HG02970 (cell line): Measurements from ENCODE around the gene TEKT2.

Experiments used
- ATAC-seq: cut with Tn5 transposase; IDR thresholded peaks from one replicate; pipeline ENCODE4 v1.9.1; 2021; ENCODE audit warnings: mild to moderate bottlenecking, moderate library complexity, moderate number of reproducible peaks; ENCODE audit not compliant: unreplicated experiment, low FRiP score

TEKT2 gene

DNA sequence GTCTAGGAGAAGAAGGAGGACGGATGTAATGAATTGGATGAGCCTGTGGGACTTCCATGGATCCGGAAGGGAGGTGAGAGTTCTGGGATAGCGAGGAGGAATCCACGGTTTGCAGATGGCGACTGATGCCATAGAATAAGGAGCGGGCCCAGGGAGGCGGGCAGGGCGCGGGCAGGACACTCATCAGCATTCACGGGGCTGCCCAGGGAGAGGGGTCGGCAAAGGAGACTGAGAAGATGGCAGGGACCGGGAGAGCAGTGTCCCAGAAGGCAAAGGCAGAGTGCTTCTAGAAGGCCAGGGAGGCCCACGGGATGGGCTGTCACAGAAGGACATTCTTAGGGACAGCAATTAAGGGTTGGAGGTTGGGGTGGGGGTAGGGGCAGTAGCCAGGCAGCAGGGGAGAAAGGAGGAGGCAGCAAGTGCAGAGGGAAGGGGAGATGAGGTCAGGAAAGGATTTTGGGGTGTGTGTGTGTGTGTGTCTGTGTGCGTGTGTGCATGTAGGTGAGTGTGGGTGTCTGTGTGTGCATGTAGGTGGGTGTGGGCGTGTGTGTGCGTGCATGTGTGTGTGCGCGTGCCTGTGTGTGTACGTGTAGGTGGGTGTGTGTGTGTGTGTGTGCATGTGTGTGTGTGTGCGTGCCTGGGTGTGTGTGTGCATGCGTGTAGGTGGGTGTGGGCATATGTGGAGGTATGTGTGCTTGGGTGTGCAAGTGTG is 42.3 kb downstream of the TEKT2 start:
- no peak for ATAC-seq

DNA sequence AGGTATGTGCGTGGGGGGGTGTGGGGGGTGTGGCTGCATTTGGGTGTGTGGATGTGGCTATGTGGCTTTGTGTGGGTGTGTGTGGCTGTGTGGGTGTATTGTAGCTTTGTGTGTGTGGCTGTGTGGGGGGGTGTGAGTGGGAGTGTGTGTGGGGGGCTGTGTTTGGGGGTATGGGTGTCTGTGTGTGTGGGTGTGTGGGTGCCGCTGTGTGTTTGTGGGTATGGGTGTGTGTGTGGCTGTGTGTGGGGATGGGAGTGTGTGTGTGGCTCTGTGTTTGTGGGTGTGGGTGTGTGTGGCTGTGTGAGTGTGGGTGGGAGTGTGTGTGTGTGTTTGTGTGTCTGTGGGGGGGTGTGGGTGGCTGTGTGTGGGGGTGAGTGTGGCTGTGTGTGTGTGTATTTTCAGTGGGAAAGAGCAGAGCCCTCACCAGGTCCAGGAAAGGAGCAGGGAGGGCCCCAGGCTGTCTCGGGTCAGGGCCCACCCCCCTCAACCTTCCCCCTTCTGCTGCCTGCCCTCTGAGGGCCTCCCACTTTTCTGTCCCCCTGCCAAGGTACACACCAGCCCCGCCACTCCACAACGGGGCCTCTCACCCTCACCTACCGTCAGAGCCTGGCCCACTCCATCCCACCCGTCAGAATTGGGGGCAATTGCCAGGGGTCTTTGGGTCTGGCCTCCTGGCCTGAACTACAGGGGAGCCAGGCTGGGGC is 43.1 kb downstream of the TEKT2 start:
- no peak for ATAC-seq

DNA sequence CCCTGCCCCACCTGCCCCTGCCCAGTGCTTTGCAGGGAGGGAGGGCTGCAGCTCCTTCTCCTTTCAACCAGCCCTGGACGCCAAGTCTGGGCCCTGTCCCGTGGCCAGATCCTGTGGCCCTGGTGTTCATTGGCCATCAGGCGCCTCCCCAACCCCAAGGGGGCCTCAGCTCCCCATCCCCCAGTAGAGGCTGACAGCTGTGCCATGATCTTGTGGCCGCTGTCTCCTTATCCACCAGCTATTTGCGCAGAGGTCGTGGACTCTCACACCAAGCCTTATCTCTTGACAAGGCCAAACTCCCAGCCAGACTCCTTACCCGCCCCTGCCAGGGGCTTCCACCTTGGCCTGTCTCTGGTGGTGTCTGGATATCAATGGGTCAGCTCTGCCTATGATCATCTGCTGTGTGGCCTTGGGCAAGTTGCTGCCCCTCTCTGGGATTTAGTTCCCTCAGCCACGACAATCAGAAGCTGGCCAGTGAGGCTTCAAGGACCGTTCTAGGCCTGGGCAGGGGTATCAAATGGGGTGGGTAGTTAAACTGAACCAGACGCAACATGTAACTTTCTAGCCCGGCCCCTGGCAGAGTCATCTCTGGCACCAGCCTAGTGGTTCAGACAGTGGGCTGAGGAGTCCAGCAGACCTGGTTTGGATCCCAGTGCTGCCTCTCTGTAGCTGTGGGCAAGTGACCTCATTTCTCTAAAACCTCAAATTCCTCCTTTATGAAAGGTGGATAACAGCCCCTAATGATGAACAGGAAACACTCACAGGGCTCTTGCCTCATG is 44.4 kb downstream of the TEKT2 start:
- no peak for ATAC-seq

DNA sequence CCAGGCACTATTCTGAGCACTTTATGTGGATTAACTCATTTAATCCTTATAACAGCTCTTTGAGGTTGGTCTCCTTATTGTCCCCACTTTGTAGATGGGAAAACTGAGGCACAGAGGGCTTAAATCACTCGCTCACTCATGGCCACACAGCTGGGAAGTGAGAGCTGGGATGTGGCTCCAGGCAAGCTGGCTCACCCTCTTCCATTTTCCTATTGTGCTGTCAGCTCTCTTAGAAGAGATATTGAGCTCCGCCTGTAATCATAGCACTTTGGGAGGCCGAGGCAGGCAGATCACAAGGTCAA is 45.0 kb downstream of the TEKT2 start:
- no peak for ATAC-seq

DNA sequence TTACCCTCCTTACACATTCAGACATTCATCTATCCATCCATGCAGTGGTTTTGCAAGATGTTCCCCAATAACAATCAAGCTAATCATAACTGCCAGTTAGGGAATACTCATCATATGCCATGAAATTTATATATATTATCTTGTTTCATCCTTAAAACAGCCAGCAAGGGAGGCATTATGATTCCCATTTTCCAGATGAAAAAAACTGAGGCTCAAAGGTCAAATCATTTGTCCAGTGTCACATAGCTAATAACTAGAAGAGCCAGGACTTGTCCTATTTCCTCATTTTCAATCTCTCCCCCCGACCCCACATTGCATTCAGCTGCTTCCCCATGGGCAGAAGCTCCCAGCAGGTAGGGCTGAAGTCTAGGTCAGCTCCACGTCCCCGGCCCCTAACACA is 48.1 kb downstream of the TEKT2 start:
- no peak for ATAC-seq

DNA sequence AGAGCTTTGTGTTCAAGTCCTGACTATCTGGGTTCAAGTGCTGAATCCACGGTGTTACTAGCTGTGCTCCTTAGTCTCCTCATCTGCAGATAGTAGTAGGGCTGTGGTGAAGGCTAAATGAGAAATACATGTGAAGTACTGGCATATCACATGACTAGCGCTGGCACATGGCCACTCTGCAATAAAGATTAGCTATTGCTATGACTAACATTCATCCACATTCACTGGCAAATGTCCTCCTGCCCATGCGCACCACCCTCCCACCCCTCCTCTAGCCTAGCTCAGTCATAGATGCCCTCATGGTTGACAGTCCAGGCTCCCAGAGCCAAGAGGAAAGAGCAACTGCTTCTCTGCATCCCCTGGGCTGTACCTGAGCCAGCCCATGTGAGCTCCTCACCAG is 49.6 kb downstream of the TEKT2 start:
- no peak for ATAC-seq

DNA sequence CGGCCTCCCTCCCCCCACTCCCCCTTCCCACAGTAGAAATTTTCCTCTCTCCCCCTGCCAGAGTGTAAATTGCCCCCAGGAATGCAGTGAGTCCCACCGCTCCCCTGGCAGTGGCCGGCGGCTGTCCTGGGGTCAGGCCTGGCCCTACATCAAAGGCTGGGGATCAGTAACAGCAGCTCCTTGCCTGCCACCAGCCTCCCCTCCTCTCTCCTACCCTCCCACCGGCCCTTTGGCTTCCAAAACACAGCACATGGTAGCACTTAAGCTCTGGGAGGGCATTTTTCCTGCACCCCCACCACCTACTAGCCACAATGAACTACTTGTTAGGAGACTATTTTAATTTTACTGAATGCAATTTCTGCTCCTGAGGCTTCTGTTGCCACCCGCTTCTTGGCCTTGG is 50.1 kb downstream of the TEKT2 start:
- no peak for ATAC-seq

DNA sequence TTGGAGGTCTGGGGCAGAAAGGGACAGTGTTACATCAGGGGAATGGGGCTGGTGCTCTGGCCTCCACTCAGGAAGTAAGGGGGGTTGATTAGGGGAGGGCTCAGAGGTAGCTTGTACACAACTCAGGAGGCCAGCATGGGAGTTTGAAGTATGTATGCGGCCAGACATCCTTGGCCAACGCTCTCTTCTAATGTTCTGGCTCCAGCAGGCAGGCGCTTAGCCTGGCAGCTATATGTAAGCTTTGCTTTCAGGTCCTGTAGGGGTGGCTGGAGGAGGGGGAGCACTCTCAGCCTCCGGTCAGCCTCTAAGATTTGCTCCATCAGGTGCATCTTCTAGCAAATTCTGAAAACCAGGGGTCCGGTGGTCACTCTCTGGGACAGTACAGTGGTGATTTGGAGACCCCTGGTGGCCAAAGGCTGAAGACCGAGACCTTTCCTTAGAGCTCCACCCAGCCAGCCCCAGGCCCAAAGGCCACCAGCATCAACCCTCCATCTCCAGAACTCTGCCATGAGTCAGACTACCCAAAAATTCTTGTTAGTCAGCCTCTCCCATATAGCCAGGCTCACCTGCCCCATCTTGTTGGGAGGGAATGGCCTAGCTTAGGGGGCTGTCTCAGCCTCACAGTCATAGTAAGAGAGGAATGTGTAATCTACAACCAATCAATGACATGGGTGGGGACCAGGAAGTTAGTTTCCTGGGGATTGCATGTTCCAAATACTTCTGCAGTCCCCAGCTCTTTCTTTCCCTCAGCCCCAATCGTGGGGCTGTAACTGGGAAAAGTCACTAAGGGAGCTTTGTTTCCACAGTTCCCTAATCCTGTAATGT is 50.8 kb downstream of the TEKT2 start:
- no peak for ATAC-seq

DNA sequence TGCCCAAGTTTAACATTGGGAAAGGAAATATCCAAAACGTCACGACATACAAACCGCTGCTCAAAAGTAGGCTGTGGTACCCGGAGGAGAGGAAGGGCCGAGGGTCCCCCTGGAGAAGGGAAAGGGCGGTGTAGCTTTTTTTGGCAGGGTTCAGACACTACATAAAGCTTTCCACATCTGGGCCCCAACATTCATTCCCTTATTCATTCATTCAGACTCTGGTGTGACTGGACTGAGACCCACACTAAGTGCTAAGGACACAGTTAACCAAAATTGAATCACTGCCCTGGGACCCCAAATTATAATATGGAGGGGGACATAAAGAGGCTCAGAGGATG is 51.4 kb downstream of the TEKT2 start:
- no peak for ATAC-seq

DNA sequence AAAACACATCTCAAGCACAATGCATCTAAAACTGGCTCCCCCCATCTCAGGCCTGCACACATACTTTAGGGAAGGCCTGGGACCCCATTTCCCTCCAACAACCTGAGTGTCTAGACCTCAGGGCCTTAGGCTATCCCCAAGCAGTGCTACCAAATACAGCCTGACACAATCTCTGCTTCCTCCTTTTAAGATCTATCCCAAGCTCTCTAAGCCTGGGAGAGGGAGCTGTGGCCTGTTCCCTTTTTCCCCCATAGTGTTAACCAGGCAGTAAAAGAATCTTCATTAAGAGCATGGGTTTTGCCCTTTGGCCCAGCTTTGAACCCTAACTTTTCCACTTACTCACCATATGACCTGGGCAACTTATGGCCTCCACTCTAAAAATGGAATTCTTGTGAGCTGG is 51.9 kb downstream of the TEKT2 start:
- no peak for ATAC-seq

DNA sequence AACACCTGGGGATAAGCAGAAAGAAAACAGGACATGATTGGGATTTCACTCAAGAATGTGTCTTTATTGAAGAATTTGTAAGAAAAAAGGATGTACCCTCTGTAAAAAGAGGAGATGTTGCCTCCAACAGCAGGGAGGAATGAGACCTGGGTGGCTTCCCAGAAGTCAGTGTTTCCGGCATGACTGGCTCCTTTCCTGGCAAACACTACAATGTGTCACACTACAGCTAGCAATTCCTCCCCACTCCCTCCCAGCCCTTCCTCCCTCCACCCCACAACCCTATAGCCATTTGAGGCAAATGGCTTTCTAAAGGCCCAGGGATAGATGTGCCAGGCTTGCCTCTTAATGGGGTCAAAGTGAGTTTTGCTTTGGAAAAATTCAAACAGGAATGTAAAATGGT is 52.6 kb downstream of the TEKT2 start:
- ATAC-seq: no peak

DNA sequence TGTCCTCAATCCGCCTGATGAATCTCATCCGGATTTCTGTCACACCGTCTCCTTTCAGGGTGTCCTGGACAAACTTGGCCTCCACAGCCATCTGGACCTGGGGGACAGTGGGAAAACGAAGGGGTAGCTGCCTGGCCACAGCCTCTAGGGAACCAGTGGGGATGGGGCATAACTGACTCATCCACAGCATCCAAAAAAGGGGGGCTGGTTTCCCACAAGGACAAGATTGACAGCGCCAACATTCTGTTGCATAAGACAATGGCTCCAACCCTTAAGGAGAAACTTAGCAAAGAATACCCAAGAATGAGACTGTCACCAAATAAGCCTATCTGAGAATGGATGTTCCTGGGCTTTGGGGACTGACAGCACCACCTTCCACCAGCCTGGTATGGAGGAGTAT is 53.3 kb downstream of the TEKT2 start:
- no peak for ATAC-seq

DNA sequence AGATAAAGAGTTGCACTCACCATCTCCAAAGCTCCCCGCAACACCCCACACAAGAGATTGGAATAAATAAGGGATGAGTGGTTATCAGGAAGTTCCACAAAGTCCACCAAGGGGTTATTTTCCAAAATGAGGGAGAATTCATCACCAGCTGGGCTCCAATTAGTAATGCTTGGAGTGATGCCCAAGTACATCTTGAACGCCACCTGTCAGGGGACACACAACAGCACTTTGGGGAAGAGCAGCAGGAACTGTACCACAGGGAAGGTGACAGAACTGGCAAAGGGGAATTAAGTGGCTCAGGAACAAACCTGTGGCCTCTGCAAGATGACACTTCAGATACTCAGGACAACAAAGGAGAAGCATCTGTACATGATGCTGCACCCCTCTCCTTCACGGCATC is 53.9 kb downstream of the TEKT2 start:
- no peak for ATAC-seq
